SK-N-SH (cell line): Measurements from ENCODE around the gene ODAD3. TPM values are rescaled to one million over a fixed set of nuclear protein-coding genes. Genes with fewer than 3 reads are reported as not detected.

ENCODE experiments used
- CTCF ChIA-PET: fragments of 300-600, 350-600 bp; formaldehyde crosslinking; extraction: SDS; loops from one replicate; lab custom pipeline; 2021; lab: Yijun Ruan, JAX
- POLR2A ChIA-PET: fragments of 350-600 bp; sonication (Branson Sonifier 250); formaldehyde crosslinking; extraction: SDS; loops from one replicate; lab custom pipeline; 2020; ENCODE audit warnings: antibody characterized with exemption, inconsistent platforms; lab: Yijun Ruan, JAX
- DNase-seq: peaks from one replicate; pipeline ENCODE4 v3.0.0; 2012
- H2AFZ ChIP-seq: fragments of 200-600 bp; sonication (generic); 2 replicates; pipeline ENCODE4 v1.8.1; 2016; ENCODE audit warnings: antibody characterized with exemption, mild to moderate bottlenecking, low read depth
- H3F3A ChIP-seq: fragments of 200-600 bp; sonication (generic); replicated peaks from 2 replicates; pipeline ENCODE3; 2016; ENCODE audit warnings: antibody characterized with exemption, mild to moderate bottlenecking; ENCODE audit not compliant: insufficient read depth
- H3K27ac ChIP-seq, 2 experiments: fragments of 200-500 bp in 1 of 2; fragments of 200-600 bp in 1 of 2; sonication (Bioruptor generic) in 1 of 2; sonication (generic), shearing (Covaris generic) in 1 of 2; 2 replicates each; pipeline versions ENCODE4 v1.5.1 to v1.6.1; 2014 to 2016; ENCODE audit warnings: low read depth in 2 of 2, inconsistent platforms in 1 of 2, low read length in 1 of 2, mild to moderate bottlenecking in 1 of 2, mixed read lengths in 1 of 2
- H3K27me3 ChIP-seq: fragments of 200-600 bp; sonication (generic), shearing (Covaris generic); 2 replicates; pipeline ENCODE4 v1.6.1; 2016; ENCODE audit warnings: mixed run types; ENCODE audit not compliant: insufficient read depth
- H3K36me3 ChIP-seq, 2 experiments: fragments of 200-500 bp in 1 of 2; fragments of 200-600 bp in 1 of 2; sonication (Bioruptor generic) in 1 of 2; sonication (generic) in 1 of 2; replicated peaks in 1 of 2; 2 replicates each; pipeline versions ENCODE3 to v1.5.1; 2014 to 2016; ENCODE audit warnings: low read length in 1 of 2, mild to moderate bottlenecking in 1 of 2; ENCODE audit not compliant: insufficient read depth in 2 of 2, control insufficient read depth in 1 of 2
- H3K4me1 ChIP-seq, 2 experiments: fragments of 200-500 bp in 1 of 2; fragments of 200-600 bp in 1 of 2; sonication (Bioruptor generic) in 1 of 2; sonication (generic), shearing (Covaris generic) in 1 of 2; 2 replicates each; pipeline versions ENCODE4 v1.5.1 to v1.6.1; 2014 to 2016; ENCODE audit warnings: low read depth in 1 of 2, low read length in 1 of 2, mixed run types in 1 of 2; ENCODE audit not compliant: insufficient read depth in 2 of 2, control insufficient read depth in 1 of 2
- H3K4me2 ChIP-seq: fragments of 200-600 bp; sonication (generic), shearing (Covaris generic); 2 replicates; pipeline ENCODE4 v1.6.1; 2017; ENCODE audit warnings: mixed run types
- H3K4me3 ChIP-seq, 2 experiments: fragments of 200-500 bp in 1 of 2; fragments of 200-600 bp in 1 of 2; sonication (Bioruptor generic) in 1 of 2; sonication (generic), shearing (Covaris generic) in 1 of 2; 2 replicates each; pipeline versions ENCODE4 v1.5.1 to v1.8.1; 2014 to 2016; ENCODE audit warnings: low read depth in 2 of 2, inconsistent platforms in 1 of 2, low read length in 1 of 2, mild to moderate bottlenecking in 1 of 2, mixed read lengths in 1 of 2, moderate library complexity in 1 of 2
- H3K79me2 ChIP-seq: fragments of 200-600 bp; sonication (generic); 2 replicates; pipeline ENCODE4 v1.8.1; 2017; ENCODE audit warnings: mild to moderate bottlenecking; ENCODE audit not compliant: insufficient read depth
- H3K9ac ChIP-seq: fragments of 200-600 bp; sonication (generic); 2 replicates; pipeline ENCODE4 v1.6.1; 2017; ENCODE audit warnings: mixed run types
- H3K9me2 ChIP-seq: fragments of 200-600 bp; sonication (generic); 2 replicates; pipeline ENCODE4 v1.6.1; 2017; ENCODE audit warnings: mixed run types
- H3K9me3 ChIP-seq: fragments of 200-600 bp; sonication (generic); 2 replicates; pipeline ENCODE4 v1.6.1; 2017; ENCODE audit warnings: mixed run types, mild to moderate bottlenecking, moderate library complexity
- H4K20me1 ChIP-seq: fragments of 200-600 bp; sonication (generic); 2 replicates; pipeline ENCODE4 v1.6.1; 2017; ENCODE audit warnings: mild to moderate bottlenecking, mixed run types; ENCODE audit not compliant: insufficient read depth
- CTCF ChIP-seq: fragments of 200-600 bp; sonication (generic); IDR thresholded peaks from 2 replicates; pipeline ENCODE4 v1.6.1; 2017; ENCODE audit warnings: antibody characterized with exemption, mild to moderate bottlenecking, moderate library complexity
- EP300 ChIP-seq, 2 experiments: IDR thresholded peaks; 2 replicates each; pipeline versions ENCODE4 v1.4.0 to v1.6.1; 2012; ENCODE audit warnings: borderline replicate concordance in 1 of 2, low read depth in 1 of 2, low read length in 1 of 2
- EZH2phosphoT487 ChIP-seq: fragments of 200-600 bp; sonication (generic); IDR thresholded peaks from 2 replicates; pipeline ENCODE4 v1.6.1; 2017; ENCODE audit warnings: low read depth, mixed run types, mild to moderate bottlenecking, antibody characterized with exemption, moderate library complexity, borderline replicate concordance
- FOSL2 ChIP-seq: IDR thresholded peaks from 2 replicates; pipeline ENCODE4 v1.4.0; 2012; ENCODE audit warnings: low read depth, mild to moderate bottlenecking, moderate library complexity, borderline replicate concordance
- IRF3 ChIP-seq: fragments of 150-350 bp; IDR thresholded peaks from 2 replicates; pipeline ENCODE4 v1.6.1; 2016; ENCODE audit warnings: mild to moderate bottlenecking, low read depth, low read length
- JUND ChIP-seq: IDR thresholded peaks from 2 replicates; pipeline ENCODE4 v1.4.0; 2012
- MAX ChIP-seq: IDR thresholded peaks from 2 replicates; pipeline ENCODE4 v1.4.0; 2012; ENCODE audit warnings: low read depth
- MXI1 ChIP-seq: IDR thresholded peaks from 2 replicates; pipeline ENCODE4 v1.6.1; 2012; ENCODE audit warnings: mild to moderate bottlenecking, low read depth, low read length, improper control_type of control experiment
- NFIC ChIP-seq: IDR thresholded peaks from 2 replicates; pipeline ENCODE4 v1.4.0; 2012; ENCODE audit warnings: borderline replicate concordance
- RCOR1 ChIP-seq: fragments of 150-350 bp; IDR thresholded peaks from 2 replicates; pipeline ENCODE4 v1.6.1; 2017; ENCODE audit warnings: antibody characterized with exemption, low read length
- SIN3A ChIP-seq: IDR thresholded peaks from 2 replicates; pipeline ENCODE4 v1.6.1; 2012; ENCODE audit warnings: low read depth, mild to moderate bottlenecking, low read length, moderate library complexity, borderline replicate concordance
- SMC3 ChIP-seq: IDR thresholded peaks from 2 replicates; pipeline ENCODE4 v1.6.1; 2012; ENCODE audit warnings: low read depth, low read length, improper control_type of control experiment
- TAF1 ChIP-seq: IDR thresholded peaks from 2 replicates; pipeline ENCODE4 v1.6.1; 2012; ENCODE audit warnings: low read depth, mild to moderate bottlenecking, low read length, moderate library complexity, borderline replicate concordance
- USF2 ChIP-seq: fragments of 150-350 bp; IDR thresholded peaks from 2 replicates; pipeline ENCODE4 v1.6.1; 2017; ENCODE audit warnings: antibody characterized with exemption, low read length, low read depth, borderline replicate concordance
- ZBTB33 ChIP-seq: IDR thresholded peaks from 2 replicates; pipeline ENCODE4 v1.4.0; 2012; ENCODE audit warnings: low read depth, borderline replicate concordance
- WGBS: methylation state at CpG from one replicate; pipeline ENCODE4 v1.1.6; 2017; ENCODE audit warnings: low lambda C conversion rate; 5-methylcytosine and 5-hydroxymethylcytosine counted together
- polyA plus RNA-seq, 3 experiments: library from polyadenylated mRNA; depleted of rRNA; stranded (reverse); fragments of >200 nt; gene quantifications; 2 replicates each; pipeline ENCODE4 v1.2.3, GENCODE V29; 2012

Gene ODAD3
- polyA plus RNA-seq, 1 of the 3 experiments (the other 2 are of a cell fraction) = 4.2 TPM

- TF ChIP-seq EZH2phosphoT487 (no peak), EP300 (IDR thresholded peaks at IDR 0.05; ENCODE audit: borderline replicate concordance in 1 of 2, low read depth in 1 of 2, low read length in 1 of 2) (peak in 1 of 2 experiments; percentile 18; a peak in 1 of 4 replicates), CTCF (peak; percentile 81), ZBTB33 (peak; percentile 57; the same call in 1 of the 2 replicates), SIN3A (no peak), RCOR1 (peak; percentile 76), FOSL2 (no peak)
These were observed 47.6 kb upstream of the ODAD3 start (continued) for GRCh38 chr19:11482384-11483050.

GRCh38 chr19:11481534-11482383 is 46.8 kb upstream of the ODAD3 start:
- POLR2A ChIA-PET = interaction anchor here (0.6 to 2.2 kb wide), 13 partner anchors 24 to 188 kb away, joined by 3 to 15 read pairs (median 7); partner anchors contain the start of genes ECSIT, EPOR, RGL3 and SWSAP1
- Histone ChIP-seq H3K27me3 (peaks cover 25% of the 10 kb centered on the region; the same call in 1 of the 2 replicates), H3K4me2 (peak overlapping the region; percentile 88), H3K9ac (peak overlapping the region; percentile 36), H3K4me1 (peaks cover 0 to 19% of the 10 kb centered on the region in 2 experiments; a peak in 1 of 4 replicates), H3K9me2 (no peaks in the 10 kb centered on the region), H4K20me1 (no peaks in the 10 kb centered on the region), H2AFZ (no peak overlapping the region), H3K9me3 (no peaks in the 10 kb centered on the region), H3K27ac (peak overlapping the region in 1 of 2 experiments; percentile 88; a peak in 2 of 4 replicates), H3K4me3 (peak overlapping the region; percentile 51 to 66), H3K36me3 (no peaks in the 10 kb centered on the region), H3F3A (no peaks in the 10 kb centered on the region), H3K79me2 (no peaks in the 10 kb centered on the region)
- CTCF ChIA-PET = interaction anchor here (0.6 to 3.7 kb wide), 65 partner anchors 8 to 344 kb away, joined by 3 to 57 read pairs (median 4); partner anchors contain the start of genes CCDC159, DOCK6, EPOR and ODAD3
- 12% methylated on average over 18 of the region's 50 CpGs for WGBS
- DNase-seq = peak; percentile 93
- no peak for TF ChIP-seq IRF3
- TF ChIP-seq MXI1 = no peak
- no peak for TF ChIP-seq SMC3
- TF ChIP-seq ZBTB33 = no peak
- TF ChIP-seq FOSL2 = no peak
- no peak for TF ChIP-seq RCOR1
- no peak for TF ChIP-seq MAX
- TF ChIP-seq TAF1 = 0 out of 2 replicates have a peak, but pooled peaks have one; percentile 18
- TF ChIP-seq NFIC = no peak
- TF ChIP-seq JUND = no peak
- TF ChIP-seq USF2 = no peak
